GM21576 (cell line): ENCODE data around the gene DNAL1.

Experiments
- ATAC-seq: cut with Tn5 transposase; IDR thresholded peaks from one replicate; pipeline ENCODE4 v1.9.1; 2021; ENCODE audit warnings: mild to moderate bottlenecking, moderate library complexity; ENCODE audit not compliant: unreplicated experiment

The DNAL1 gene

GRCh38 chr14:73741876-73742519, 97.2 kb downstream of the DNAL1 start:
- no peak for ATAC-seq

- no peak for ATAC-seq
Observed at GRCh38 chr14:73742520-73743238, 97.9 kb downstream of the DNAL1 start.

DNA sequence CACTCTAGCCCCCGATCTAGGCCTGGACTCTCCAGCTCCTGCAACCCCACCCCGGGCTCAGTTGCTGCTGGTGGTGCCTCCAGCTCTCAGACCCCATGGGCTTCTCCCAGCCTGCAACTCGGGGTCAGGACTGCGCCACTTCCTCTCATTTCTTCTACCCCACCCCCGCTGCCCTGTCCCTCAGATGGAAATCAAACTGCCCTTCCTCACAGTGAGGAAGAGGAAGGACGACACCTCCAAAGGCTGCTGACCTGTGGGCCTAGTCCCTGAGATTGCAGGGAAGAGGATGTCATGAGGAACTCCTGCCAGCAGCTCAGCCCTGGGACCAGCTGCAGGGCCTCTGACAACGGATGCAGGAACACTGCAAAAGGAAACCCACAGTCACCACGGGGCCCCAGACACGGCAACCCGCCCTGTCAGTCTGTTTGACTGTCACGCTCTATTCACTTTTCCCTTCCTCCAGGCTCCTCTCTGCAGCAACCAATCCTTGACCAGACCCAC, 98.7 kb downstream of the DNAL1 start:
- peak; percentile 41 for ATAC-seq

- no peak for ATAC-seq
Observed at GRCh38 chr14:73744175-73744867, 99.5 kb downstream of the DNAL1 start.

GRCh38 chr14:73744874-73745529, 100.2 kb downstream of the DNAL1 start:
- ATAC-seq, result no peak

DNA sequence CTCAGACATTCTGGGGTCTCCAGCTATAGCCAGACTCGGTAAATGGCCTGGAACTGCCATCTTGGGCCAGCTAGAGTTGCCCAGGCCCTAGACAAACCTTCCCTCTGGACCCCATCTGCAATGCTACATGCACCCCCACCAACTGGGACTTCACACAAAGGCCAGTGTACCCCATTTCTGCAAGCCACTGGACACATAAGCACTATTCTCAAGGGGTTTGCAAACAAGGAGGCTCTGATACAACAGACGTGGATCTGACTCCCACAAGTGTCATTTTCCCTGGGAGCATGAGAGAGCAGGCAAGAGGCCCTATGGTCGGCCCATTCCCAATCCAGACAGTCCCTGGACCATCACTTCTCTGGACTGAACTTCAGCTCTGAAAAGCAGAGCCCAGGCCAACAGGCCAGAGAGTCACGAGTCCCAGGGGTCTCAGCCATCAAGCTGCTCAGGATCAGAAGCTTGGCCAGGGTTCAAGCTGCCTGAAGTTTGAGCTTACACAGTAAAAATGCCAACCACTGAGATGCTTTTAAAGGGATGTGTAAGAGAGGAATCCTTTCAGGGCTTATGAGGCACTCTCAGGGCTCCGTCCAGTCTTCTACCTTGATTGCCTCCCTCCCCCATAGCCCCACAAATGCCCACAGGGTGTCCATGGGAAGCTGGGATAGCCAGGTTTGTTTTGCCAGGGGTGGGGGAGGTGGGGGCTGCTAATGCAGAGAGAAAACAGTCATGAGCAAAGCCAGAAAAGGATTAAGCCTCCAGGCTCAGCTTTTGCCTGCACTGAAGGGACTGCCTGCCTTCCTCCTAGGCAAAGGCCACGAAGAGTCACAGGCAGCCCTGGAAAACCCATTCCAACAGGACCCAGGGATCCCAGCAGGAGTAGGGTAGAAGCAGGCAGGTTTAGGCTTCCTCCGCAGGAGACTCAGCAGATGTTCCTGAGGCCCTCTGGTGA, 101.1 kb downstream of the DNAL1 start:
- ATAC-seq, result no peak

DNA sequence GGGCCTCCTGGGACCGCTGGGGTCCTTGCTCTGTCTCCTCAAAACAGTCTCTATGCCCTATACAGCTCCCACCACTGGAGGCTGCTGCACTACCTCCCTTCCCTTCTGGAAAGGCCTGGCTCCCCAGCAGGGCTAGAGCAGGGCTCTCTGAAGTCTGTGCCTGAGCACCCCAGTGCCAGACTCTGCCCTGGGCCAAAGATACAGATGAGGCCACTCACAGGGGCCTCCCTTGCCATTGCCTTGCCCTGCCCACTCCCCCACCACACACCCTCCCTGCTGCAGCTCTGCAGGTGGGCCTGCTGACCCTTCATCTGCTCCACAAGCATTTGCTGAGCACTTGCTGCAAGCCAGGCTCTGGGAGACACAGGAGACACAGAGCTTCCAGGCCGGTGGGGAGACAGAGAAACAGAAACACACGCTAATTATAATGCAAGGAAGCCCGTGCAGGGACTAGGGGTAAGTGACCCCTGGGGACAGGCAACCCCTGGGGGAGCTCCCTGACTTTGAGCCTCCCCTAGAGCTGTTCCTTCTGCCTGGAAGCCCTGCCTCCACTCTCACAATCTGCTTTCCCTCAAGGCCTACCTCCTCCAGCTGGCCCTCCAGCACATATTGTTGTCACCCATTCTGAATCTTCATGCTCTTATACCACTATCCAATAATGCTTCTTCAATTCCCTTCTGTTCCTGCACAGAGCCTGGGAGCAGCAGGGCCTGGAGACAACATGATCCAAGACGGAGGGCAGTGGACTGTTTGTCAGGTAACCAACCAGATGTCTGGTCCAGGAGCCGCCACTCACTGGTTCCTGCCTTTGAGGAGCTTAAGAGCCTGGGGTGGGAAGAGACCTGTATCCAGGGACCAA, 102.0 kb downstream of the DNAL1 start:
- ATAC-seq, result no peak

DNA sequence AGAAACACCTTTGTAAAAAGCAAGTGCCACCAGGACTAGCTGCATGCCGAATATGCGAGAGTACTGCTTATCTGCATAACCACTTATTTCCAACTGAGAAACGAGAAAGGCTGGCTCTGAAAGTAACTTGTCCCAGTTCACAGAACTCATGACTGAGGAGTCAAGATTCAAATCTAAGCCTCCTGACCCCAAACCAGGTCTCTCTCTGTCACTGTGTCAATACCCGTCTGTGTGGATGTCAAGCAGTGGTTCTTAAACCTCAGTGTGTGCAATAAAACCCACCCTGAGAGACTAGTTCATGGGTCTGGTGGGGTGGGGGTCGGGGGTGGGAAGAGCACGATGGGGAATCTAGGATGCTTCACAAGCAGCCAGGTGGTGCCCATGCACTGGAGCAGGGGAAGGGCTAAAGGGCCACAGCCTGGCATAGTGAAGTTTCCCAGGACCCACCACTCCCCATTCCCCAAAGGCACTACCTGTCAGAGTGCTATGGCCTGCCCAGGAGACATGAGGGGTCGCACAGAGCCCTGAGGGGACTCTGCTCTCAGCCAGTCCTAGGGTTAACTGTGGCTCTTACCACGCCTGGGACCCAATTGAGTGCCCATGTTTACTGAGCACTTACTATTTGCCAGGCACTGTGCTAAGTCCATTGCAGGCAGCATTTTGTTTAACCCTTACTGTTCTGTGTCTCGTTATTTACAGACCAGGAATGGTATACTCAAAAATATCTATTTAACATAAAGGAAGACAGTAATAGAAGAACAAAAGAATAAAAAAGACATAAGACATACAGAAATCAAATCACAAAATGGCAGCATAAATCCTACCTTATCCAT, 102.8 kb downstream of the DNAL1 start:
- no peak for ATAC-seq

- no peak for ATAC-seq
Observed at GRCh38 chr14:73748858-73749357, 104.1 kb downstream of the DNAL1 start.

GRCh38 chr14:73749706-73750530, 105.1 kb downstream of the DNAL1 start:
- ATAC-seq, result no peak

GRCh38 chr14:73750531-73750901, 105.7 kb downstream of the DNAL1 start:
- ATAC-seq, result no peak

- ATAC-seq, result no peak
Observed at GRCh38 chr14:73751157-73751691, 106.4 kb downstream of the DNAL1 start.

GRCh38 chr14:73752297-73752992, 107.7 kb downstream of the DNAL1 start:
- ATAC-seq, result no peak
